NCI-H69 (cell line): ENCODE measurements around the gene RHOT2.

Experiments used
- DNase-seq: peaks from one replicate; lab custom pipeline; 2025; lab: John Stamatoyannopoulos, UW

RHOT2 gene

GRCh38 chr16:632486-633335 is 35.2 kb upstream of the RHOT2 start:
- no peak for DNase-seq

GRCh38 chr16:633336-634050 is 34.4 kb upstream of the RHOT2 start:
- no peak for DNase-seq

GRCh38 chr16:634051-634670 is 33.8 kb upstream of the RHOT2 start:
- DNase-seq: no peak

- no peak for DNase-seq
Measured at GRCh38 chr16:634996-635395, 32.9 kb upstream of the RHOT2 start.

- peak; percentile 38 for DNase-seq
Measured at GRCh38 chr16:635573-636205, 32.2 kb upstream of the RHOT2 start.

- peak; percentile 99 for DNase-seq
Measured at GRCh38 chr16:636206-637080, 31.5 kb upstream of the RHOT2 start, which contains the start of gene METTL26. TSS of gene METTL26 (minus strand) at chr16:636305. CDS start at chr16:636290, 15 bp downstream.

GRCh38 chr16:637081-638018 is 30.6 kb upstream of the RHOT2 start:
- peak; percentile 68 for DNase-seq

- DNase-seq: no peak
Measured at GRCh38 chr16:638034-638543, 29.8 kb upstream of the RHOT2 start.

GRCh38 chr16:638836-639235 is 29.1 kb upstream of the RHOT2 start:
- DNase-seq: no peak

- DNase-seq: no peak
Measured at GRCh38 chr16:640614-641013, 27.3 kb upstream of the RHOT2 start.

GRCh38 chr16:641326-642188 is 26.4 kb upstream of the RHOT2 start, which contains the start of gene MCRIP2:
TSS of gene MCRIP2 (plus strand) at chr16:641828. CDS start at chr16:641992, 164 bp downstream.
- peak; percentile 96 for DNase-seq

GRCh38 chr16:642189-643049 is 25.5 kb upstream of the RHOT2 start:
- peak; percentile 84 for DNase-seq

GRCh38 chr16:643050-643368 is 24.9 kb upstream of the RHOT2 start:
- no peak for DNase-seq

- no peak for DNase-seq
Measured at GRCh38 chr16:644556-644955, 23.4 kb upstream of the RHOT2 start.

- DNase-seq: no peak
Measured at GRCh38 chr16:645852-646678, 21.9 kb upstream of the RHOT2 start.

GRCh38 chr16:646679-647172 is 21.2 kb upstream of the RHOT2 start:
- no peak for DNase-seq
